PC-3 (cell line): ENCODE results near the gene SEMA4C. TPM values are rescaled to one million over a fixed set of nuclear protein-coding genes. Genes with fewer than 3 reads are reported as not detected.
"Not testable (repeated sequence)": the region's sequence is repeated elsewhere in the genome, so short reads cannot be mapped to it uniquely, and the experiment has no call there.

ENCODE experiments used
- ATAC-seq: fragments of 200-7000 bp; cut with Tn5 transposase; 2 replicates; pipeline ENCODE4 v1.9.1; 2020; ENCODE audit warnings: mild to moderate bottlenecking, moderate library complexity
- BruUV-seq: library from RNA; stranded (reverse); fragments of 400-500 nt; replicated peaks from 2 replicates; lab custom pipeline; 2021; lab: Mats Ljungman, UMichigan
- CTCF ChIA-PET: fragments of 300-600 bp; sonication (Branson Sonifier 250); formaldehyde crosslinking; loops from one replicate; lab custom pipeline; 2022; ENCODE audit warnings: antibody characterized with exemption; lab: Charles Lee
- POLR2A ChIA-PET: fragments of 300-600 bp; sonication (Branson Sonifier 250); formaldehyde crosslinking; loops from one replicate; lab custom pipeline; 2022; ENCODE audit warnings: antibody characterized with exemption; ENCODE audit not compliant: unreplicated experiment; lab: Charles Lee
- DNase-seq: peaks from one replicate; pipeline ENCODE4 v3.0.0-alpha.2; 2015
- H2AFZ ChIP-seq: fragments of 300-600 bp; sonication (generic); 2 replicates; pipeline ENCODE4 v1.6.0; 2016; ENCODE audit warnings: antibody characterized with exemption, low read length
- H3F3A ChIP-seq: fragments of 300-600 bp; sonication (generic); one replicate; pipeline ENCODE4 v1.6.0; 2017; ENCODE audit warnings: antibody characterized with exemption, low read length, control low read depth, mild to moderate bottlenecking; ENCODE audit not compliant: unreplicated experiment
- H3K27ac ChIP-seq: fragments of 300-600 bp; sonication (generic); 2 replicates; pipeline ENCODE4 v1.5.1; 2016; ENCODE audit warnings: mild to moderate bottlenecking, low read length
- H3K27me3 ChIP-seq: fragments of 300-600 bp; sonication (generic); 2 replicates; pipeline ENCODE4 v1.6.1; 2016; ENCODE audit warnings: low read length, mixed read lengths
- H3K36me3 ChIP-seq: fragments of 300-600 bp; sonication (generic); 2 replicates; pipeline ENCODE4 v1.6.1; 2016; ENCODE audit warnings: low read depth, mixed run types, low read length, mixed read lengths
- H3K4me1 ChIP-seq: fragments of 300-600 bp; sonication (generic); 2 replicates; pipeline ENCODE4 v1.5.1; 2016; ENCODE audit warnings: low read length; ENCODE audit not compliant: insufficient read depth
- H3K4me2 ChIP-seq: fragments of 300-600 bp; sonication (generic); 2 replicates; pipeline ENCODE4 v1.6.0; 2016; ENCODE audit warnings: low read length
- H3K4me3 ChIP-seq: fragments of 300-600 bp; sonication (generic); 2 replicates; pipeline ENCODE4 v1.5.1; 2016; ENCODE audit warnings: mild to moderate bottlenecking, low read length, mixed read lengths
- H3K79me2 ChIP-seq: fragments of 300-600 bp; sonication (generic); 2 replicates; pipeline ENCODE4 v1.6.1; 2017; ENCODE audit warnings: low read length, mixed read lengths
- H3K9ac ChIP-seq: fragments of 300-600 bp; sonication (generic); 2 replicates; pipeline ENCODE4 v1.6.0; 2016; ENCODE audit warnings: mild to moderate bottlenecking, low read length
- H3K9me2 ChIP-seq: fragments of 300-600 bp; sonication (generic); replicated peaks from 2 replicates; pipeline ENCODE4 v1.6.1; 2016; ENCODE audit warnings: mixed run types, low read length, mixed read lengths
- H3K9me3 ChIP-seq: fragments of 300-600 bp; sonication (generic); 2 replicates; pipeline ENCODE4 v1.6.1; 2016; ENCODE audit warnings: low read length, mixed read lengths
- H4K20me1 ChIP-seq: fragments of 300-600 bp; sonication (generic); 2 replicates; pipeline ENCODE4 v1.6.1; 2016; ENCODE audit warnings: low read length, mixed read lengths
- CTCF ChIP-seq: fragments of 300-600 bp; sonication (generic); conservative IDR thresholded peaks from 2 replicates; pipeline ENCODE4 v1.5.1; 2017; ENCODE audit warnings: antibody characterized with exemption, low read depth, mild to moderate bottlenecking, low read length
- EZH2 ChIP-seq: fragments of 300-600 bp; sonication (generic); IDR thresholded peaks from one replicate; pipeline ENCODE4 v1.6.1; 2017; ENCODE audit warnings: antibody characterized with exemption, mild to moderate bottlenecking, low read length; ENCODE audit not compliant: unreplicated experiment
- EZH2phosphoT487 ChIP-seq: fragments of 300-600 bp; sonication (generic); IDR thresholded peaks from 2 replicates; pipeline ENCODE4 v1.6.1; 2018; ENCODE audit warnings: mild to moderate bottlenecking, antibody characterized with exemption, low read length, borderline replicate concordance
- intact Hi-C: fragments of 100-400 bp; cut with micrococcal nuclease; formaldehyde crosslinking; loops from 2 replicates; pipeline ENCODE4 v1.9.0; 2023
- total RNA-seq: library from RNA; depleted of rRNA; stranded (reverse); fragments of >200 nt; gene quantifications from 2 replicates; pipeline ENCODE4 v1.2.3, GENCODE V29; 2014

The SEMA4C gene
- total RNA-seq, 1 experiment from 2014 or later: 20.6 TPM

- no peaks in the 10 kb centered on the region for H3K9me3 ChIP-seq
- H3K79me2 ChIP-seq: no peaks in the 10 kb centered on the region
- TF ChIP-seq CTCF (no peak), EZH2 (no peak), EZH2phosphoT487 (no peak)
- no peaks in the 10 kb centered on the region for H3F3A ChIP-seq
- H3K4me3 ChIP-seq: no peak overlapping the region
- intact Hi-C loops: no loop called here
- no peaks in the 10 kb centered on the region for H3K27me3 ChIP-seq
- H3K36me3 ChIP-seq: no peaks in the 10 kb centered on the region
- ATAC-seq (no peak), DNase-seq (no peak)
- H4K20me1 ChIP-seq: no peaks in the 10 kb centered on the region
- BruUV-seq: no TSS peak
- no peak overlapping the region for H3K4me2 ChIP-seq
- CTCF ChIA-PET: no interaction called here
- no peak overlapping the region for H3K9ac ChIP-seq
- H3K4me1 ChIP-seq: peaks cover 43% of the 10 kb centered on the region
- H2AFZ ChIP-seq: no peak overlapping the region
- POLR2A ChIA-PET: no interaction called here
- no peak overlapping the region for H3K27ac ChIP-seq
- no peaks in the 10 kb centered on the region for H3K9me2 ChIP-seq
These were observed 21.9 kb upstream of the SEMA4C start for GRCh38 chr2:96891591-96892333.

GRCh38 chr2:96890726-96891385 is 21.0 kb upstream of the SEMA4C start:
- H4K20me1 ChIP-seq: no peaks in the 10 kb centered on the region
- BruUV-seq: no TSS peak
- H3K36me3 ChIP-seq: no peaks in the 10 kb centered on the region
- H2AFZ ChIP-seq: no peak overlapping the region
- TF ChIP-seq EZH2 (no peak), CTCF (no peak), EZH2phosphoT487 (no peak)
- H3K9ac ChIP-seq: no peak overlapping the region
- DNase-seq: no peak
- no peak overlapping the region for H3K27ac ChIP-seq
- H3K79me2 ChIP-seq: no peaks in the 10 kb centered on the region
- no peak for ATAC-seq
- no peaks in the 10 kb centered on the region for H3K9me2 ChIP-seq
- POLR2A ChIA-PET: no interaction called here
- no peaks in the 10 kb centered on the region for H3K27me3 ChIP-seq
- H3K4me1 ChIP-seq: peaks cover 50% of the 10 kb centered on the region
- no peak overlapping the region for H3K4me3 ChIP-seq
- H3K9me3 ChIP-seq: no peaks in the 10 kb centered on the region
- CTCF ChIA-PET: no interaction called here
- intact Hi-C loops: no loop called here
- H3K4me2 ChIP-seq: no peak overlapping the region
- H3F3A ChIP-seq: no peaks in the 10 kb centered on the region

DNA sequence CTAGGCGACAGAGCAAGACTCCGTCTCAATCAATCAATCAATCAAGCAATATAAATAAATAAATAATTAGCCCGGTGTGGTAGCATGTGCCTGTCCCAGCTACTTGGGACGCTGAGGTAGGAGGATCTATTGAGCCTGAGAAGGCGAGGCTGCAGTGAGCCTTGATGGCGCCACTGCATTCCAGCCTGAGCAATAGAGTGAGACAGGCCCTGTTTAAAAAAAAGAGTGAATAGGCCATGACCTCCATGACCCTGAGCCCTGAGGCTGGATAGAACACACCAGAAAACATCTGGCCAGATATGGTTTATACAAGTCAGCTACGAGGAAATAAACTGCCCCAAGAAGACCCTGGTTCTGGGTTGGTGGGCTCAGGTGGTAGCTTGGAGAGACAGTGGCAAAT is 20.4 kb upstream of the SEMA4C start:
- Histone ChIP-seq H3K27me3 (no peaks in the 10 kb centered on the region), H3K4me1 (peaks cover 50% of the 10 kb centered on the region), H3K36me3 (no peaks in the 10 kb centered on the region), H3K27ac (no peak overlapping the region), H3K9me2 (no peaks in the 10 kb centered on the region), H4K20me1 (no peaks in the 10 kb centered on the region), H3K4me2 (no peak overlapping the region), H3K9ac (no peak overlapping the region), H3F3A (no peaks in the 10 kb centered on the region), H2AFZ (no peak overlapping the region), H3K9me3 (no peaks in the 10 kb centered on the region), H3K79me2 (no peaks in the 10 kb centered on the region), H3K4me3 (no peak overlapping the region)
- ATAC-seq (no peak), DNase-seq (no peak)
- BruUV-seq: no TSS peak
- CTCF ChIA-PET: no interaction called here
- TF ChIP-seq CTCF (no peak), EZH2 (no peak), EZH2phosphoT487 (no peak)
- intact Hi-C loops: no loop called here
- POLR2A ChIA-PET: no interaction called here

GRCh38 chr2:96889502-96889901 is 19.6 kb upstream of the SEMA4C start:
- H2AFZ ChIP-seq, CTCF ChIA-PET, H3K36me3 ChIP-seq, DNase-seq, H3K27me3 ChIP-seq, intact Hi-C loops, H3K79me2 ChIP-seq, H4K20me1 ChIP-seq, H3K9me2 ChIP-seq, POLR2A ChIA-PET, ATAC-seq, H3K4me3 ChIP-seq, H3F3A ChIP-seq, BruUV-seq, H3K27ac ChIP-seq, H3K4me2 ChIP-seq, H3K9ac ChIP-seq, H3K9me3 ChIP-seq: not testable (repeated sequence)
- H3K4me1 ChIP-seq: peaks cover 53% of the 10 kb centered on the region
